ENCODE data around the gene C1QTNF9. TPM values are rescaled to one million over a fixed set of nuclear protein-coding genes. Genes with fewer than 3 reads are reported as not detected.

C1QTNF9 gene
- total and polyA plus RNA-seq, 2 donors (not counting 3 experiments of a cell fraction or from before 2014, with no cell fraction given) = not detected

GRCh38 chr13:24301911-24302310 is 7.5 kb upstream of the C1QTNF9 start:
- Histone ChIP-seq H3K9ac (replicated peaks; ENCODE audit: extremely low read depth, insufficient read depth, low read length) (no peak overlapping the region), H3K4me1 (ENCODE audit: control insufficient read depth, extremely low read depth, insufficient read depth, low read length) (peaks cover 2% of the 10 kb centered on the region), H2AFZ (ENCODE audit: low read depth, low read length) (no peak overlapping the region), H3K79me2 (ENCODE audit: control insufficient read depth, insufficient read depth, low read length) (no peaks in the 10 kb centered on the region), H4K20me1 (replicated peaks; ENCODE audit: control insufficient read depth, extremely low read depth, insufficient read depth, low read length) (no peaks in the 10 kb centered on the region), H3K4me2 (ENCODE audit: insufficient read depth, low read length) (no peak overlapping the region), H3K36me3 (ENCODE audit: control insufficient read depth in 2 of 2, extremely low read depth in 1 of 2, insufficient read depth in 2 of 2, low read length in 2 of 2) (peaks cover 0 to 2% of the 10 kb centered on the region in 2 experiments), H3K9me1 (replicated peaks; ENCODE audit: control insufficient read depth, extremely low read depth, insufficient read depth, low read length) (no peaks in the 10 kb centered on the region), H3K9me3 (replicated peaks; ENCODE audit: control insufficient read depth, insufficient read depth, low read length) (no peaks in the 10 kb centered on the region), H3K27me3 (ENCODE audit: control insufficient read depth in 2 of 2, insufficient read depth in 2 of 2, low read length in 2 of 2) (no peaks in the 10 kb centered on the region), H3K4me3 (replicated peaks in 1 of 3; ENCODE audit: insufficient read depth in 1 of 3, low read depth in 1 of 3, low read length in 3 of 3) (no peak overlapping the region), H3K27ac (ENCODE audit: insufficient read depth, low read depth, low read length) (no peak overlapping the region)
- DNase-seq (ENCODE audit: low read depth, low spot score) = no peak
- no TSS peak for BruUV-seq (replicated peaks)
- FAIRE-seq = no peak
- dilution Hi-C loops (cut with MboI; ENCODE audit: extremely low pct_ligation_motif_present, low sequenced_read_pairs) = no loop called here
- CTCF ChIA-PET = interaction anchor here (0.8 to 1.0 kb wide), 2 partner anchors 12 to 73 kb away, joined by 3 to 4 read pairs; no protein-coding TSS in a partner anchor
- intact Hi-C loops (cut with micrococcal nuclease) = no loop called here
- TF ChIP-seq FOS (IDR thresholded peaks at IDR 0.05; ENCODE audit: borderline replicate concordance, insufficient read depth, low read length) = no peak
- no peak for TF ChIP-seq POLR2AphosphoS5 (IDR thresholded peaks at IDR 0.05; ENCODE audit: insufficient read depth, low read depth, low read length)
- TF ChIP-seq GATA2 (IDR thresholded peaks at IDR 0.05; ENCODE audit: insufficient read depth, insufficient read length, low read depth, low read length) = no peak
- TF ChIP-seq MAX (IDR thresholded peaks at IDR 0.05; ENCODE audit: insufficient read depth, insufficient read length) = no peak
- TF ChIP-seq JUN (IDR thresholded peaks at IDR 0.05; ENCODE audit: borderline replicate concordance, insufficient read depth, insufficient read length, low read depth) = no peak
- no peak for TF ChIP-seq CTCF (IDR thresholded peaks at IDR 0.05; ENCODE audit: extremely low read depth in 1 of 2, insufficient read depth in 1 of 2, low read depth in 1 of 2, low read length in 2 of 2)
- no peak for TF ChIP-seq EZH2 (IDR thresholded peaks at IDR 0.05; ENCODE audit: borderline replicate concordance, low read depth, low read length, severe bottlenecking)
- TF ChIP-seq MYC (IDR thresholded peaks at IDR 0.05; ENCODE audit: low read depth, low read length) = no peak
- no peak for TF ChIP-seq POLR2A (IDR thresholded peaks at IDR 0.05; ENCODE audit: low read depth, low read length)
- POLR2A ChIA-PET = no interaction called here
